Measurements from ENCODE around the gene TUBAL3.
"Not testable (repeated sequence)": the region's sequence is repeated elsewhere in the genome, so short reads cannot be mapped to it uniquely, and the experiment has no call there.

The TUBAL3 gene

DNA sequence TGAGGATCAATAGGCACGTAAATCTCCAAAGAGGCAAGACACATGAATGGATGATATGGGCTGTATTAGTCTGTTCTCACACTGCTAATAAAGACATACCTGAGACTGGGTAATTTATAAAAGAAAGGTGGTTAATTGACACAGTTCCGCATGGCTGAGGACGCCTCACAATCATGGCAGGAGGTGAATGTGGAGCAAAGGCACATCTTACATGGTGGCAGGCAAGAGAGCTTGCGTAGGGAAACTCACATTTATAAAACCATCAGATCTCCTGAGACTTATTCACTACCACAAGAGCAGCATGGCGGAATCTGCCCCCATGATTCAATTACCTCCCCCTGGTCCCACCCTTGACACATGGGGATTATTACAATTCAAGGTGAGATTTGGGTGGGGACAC, 25.4 kb downstream of the TUBAL3 start:
- DNase-seq (ENCODE audit: low read depth in 2 of 2) = not testable (repeated sequence)

DNA sequence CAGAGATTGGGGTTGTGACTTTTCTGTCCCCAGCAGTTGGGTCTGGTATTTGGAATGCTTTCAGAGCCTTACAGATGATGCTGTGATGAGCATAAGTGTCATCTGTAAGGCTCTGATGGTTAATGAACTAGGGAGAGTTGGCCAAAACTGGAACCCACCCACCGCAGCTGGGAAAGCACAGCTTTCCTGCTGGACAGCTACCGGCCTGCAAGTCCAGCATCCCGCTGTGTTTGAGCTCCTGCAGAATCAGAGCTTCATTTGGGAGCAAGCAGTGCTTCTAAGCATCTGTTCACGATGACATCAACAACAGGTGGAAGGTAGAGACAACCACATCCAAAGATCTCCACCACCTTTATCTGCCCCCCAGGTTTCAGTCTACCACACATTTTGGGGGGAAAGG, 28.2 kb downstream of the TUBAL3 start:
- DNase-seq (ENCODE audit: low read depth in 2 of 2) = no peak

DNA sequence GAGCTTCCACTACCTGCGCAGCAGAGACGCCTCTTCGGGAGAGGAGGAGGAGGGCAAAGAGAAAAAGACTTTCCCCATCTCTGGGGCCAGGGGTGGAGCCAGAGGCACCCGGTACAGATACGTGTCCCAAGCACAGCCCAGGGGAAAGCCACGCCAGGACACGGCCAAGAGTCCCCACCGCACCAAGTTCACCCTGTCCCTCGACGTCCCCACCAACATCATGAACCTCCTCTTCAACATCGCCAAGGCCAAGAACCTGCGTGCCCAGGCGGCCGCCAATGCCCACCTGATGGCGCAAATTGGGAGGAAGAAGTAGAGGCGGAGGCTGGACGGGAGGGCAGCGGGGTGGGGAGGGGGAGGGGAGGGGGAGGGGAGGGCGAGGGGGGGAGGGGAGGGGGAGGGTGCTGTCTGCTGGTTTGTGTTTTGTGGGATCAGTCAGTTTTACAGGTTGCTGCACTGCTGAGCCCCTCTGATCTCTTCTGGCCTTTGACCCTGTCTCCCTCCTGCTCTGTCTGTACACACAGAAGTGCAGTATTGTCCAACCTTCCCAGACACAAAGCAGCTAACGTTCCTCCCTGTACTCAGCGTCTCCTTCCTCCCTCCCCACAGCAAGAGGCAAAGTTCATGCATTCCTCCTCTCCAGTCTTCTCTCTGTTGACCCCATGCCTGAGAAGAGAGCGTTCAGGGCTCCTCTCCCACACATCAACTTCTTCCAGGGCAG, 30.6 kb downstream of the TUBAL3 start:
- DNase-seq (ENCODE audit: low read depth in 2 of 2) = no peak

DNA sequence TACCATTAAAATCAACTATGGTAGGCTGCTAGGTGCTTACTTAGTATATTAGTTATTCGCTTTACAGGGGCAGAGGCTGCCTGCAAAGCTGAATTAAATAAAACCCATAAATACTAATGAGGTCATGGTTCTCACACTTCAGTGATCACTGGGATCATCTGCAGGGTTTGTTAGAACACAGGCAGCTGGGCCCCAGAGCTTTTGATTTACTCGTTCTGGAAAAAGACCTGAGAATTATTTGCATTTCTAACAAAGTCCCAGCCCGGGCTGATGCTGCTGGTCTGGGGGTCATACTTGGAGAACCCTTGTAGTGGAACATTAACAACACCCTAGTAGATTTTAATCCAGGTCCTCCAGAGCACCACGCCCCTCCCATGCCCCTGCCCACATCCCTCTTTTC, 31.3 kb downstream of the TUBAL3 start:
- no peak for DNase-seq (ENCODE audit: low read depth in 2 of 2)

DNA sequence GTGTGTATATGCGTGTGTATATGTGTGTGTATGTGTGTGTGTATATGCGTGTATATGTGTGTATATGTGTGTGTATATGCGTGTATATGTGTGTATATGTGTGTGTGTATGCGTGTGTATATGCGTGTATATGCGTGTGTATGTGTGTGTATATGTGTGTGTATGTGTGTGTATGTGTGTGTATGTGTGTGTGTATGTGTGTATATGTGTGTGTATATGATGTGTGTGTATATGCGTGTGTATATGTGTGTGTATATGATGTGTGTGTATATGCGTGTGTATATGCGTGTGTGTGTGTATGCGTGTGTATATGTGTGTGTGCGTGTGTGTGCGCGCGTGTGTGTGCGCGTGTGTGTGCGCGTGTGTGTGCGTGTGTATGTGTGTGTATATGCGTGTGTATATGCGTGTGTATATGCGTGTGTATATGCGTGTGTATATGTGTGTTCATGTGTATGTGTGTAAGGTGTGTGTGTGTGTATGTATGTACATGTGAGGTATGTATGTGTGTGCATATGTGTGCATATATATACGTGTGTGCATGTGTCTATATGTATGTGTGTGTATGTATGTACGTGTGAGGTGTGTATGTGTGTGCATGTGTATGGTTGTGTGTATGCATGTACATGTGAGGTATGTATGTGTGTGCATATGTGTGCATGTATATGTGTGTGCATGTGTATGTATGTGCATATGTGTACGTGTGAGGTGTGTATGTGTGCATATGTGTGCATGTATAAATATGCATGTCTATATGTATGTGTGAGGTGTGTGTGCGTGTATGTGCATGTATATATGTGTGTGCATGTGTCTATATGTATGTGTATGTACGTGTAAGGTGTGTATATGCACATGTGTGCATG, 33.9 kb downstream of the TUBAL3 start:
- no peak for DNase-seq (ENCODE audit: low read depth in 2 of 2)

DNA sequence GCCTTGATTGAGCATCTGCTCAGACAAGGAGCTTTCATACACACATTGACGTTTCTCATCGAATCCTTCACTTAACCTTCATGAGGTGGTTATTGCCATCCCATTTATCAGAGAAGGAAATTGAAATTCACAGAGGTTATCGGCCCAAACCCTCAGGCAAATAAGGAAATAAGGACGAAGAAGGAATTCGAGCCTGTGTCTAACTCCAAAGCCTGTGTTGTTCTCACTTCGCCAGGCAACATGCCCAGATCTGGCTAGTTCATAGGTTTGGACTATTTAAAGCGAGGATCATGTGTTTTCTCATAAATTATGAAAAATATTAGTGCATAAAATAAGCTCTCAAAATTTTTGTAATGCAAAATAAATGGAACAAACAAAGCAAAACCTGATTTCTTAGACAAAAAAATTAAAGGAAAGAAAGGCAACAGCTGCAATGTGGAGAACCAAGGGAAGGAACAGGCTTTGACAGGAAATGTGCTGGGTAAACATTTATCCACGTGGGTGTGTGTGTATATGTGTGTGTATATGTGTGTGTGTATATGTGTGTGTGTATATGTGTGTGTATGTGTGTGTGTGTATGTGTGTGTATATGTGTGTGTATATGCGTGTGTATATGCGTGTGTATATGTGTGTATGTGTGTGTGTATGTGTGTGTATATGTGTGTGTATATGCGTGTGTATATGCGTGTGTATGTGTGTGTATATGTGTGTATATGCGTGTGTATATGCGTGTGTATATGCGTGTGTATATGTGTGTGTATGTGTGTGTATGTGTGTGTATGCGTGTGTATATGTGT, 35.1 kb downstream of the TUBAL3 start:
- no peak for DNase-seq (ENCODE audit: low read depth in 2 of 2)

DNA sequence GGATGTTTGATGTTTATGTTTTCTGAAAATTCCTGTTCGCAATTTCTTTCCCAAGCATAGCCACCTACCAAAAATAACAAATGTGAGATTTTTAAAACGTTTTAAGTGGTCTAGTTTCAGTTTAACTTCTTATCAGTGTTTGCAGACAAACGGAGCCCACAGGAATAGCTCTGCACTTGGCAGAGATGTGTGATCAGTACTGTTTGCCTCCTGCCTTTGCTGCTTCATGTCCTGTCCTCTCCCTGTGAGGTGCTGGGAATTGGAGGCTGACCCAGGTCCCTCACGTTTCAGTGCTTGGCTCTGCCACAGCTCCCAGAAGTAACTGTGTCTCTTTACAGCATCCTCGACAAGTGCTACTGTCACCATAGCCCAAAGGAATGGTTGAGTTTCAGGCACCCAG, 38.7 kb downstream of the TUBAL3 start:
- no peak for DNase-seq (ENCODE audit: low read depth in 2 of 2)

DNA sequence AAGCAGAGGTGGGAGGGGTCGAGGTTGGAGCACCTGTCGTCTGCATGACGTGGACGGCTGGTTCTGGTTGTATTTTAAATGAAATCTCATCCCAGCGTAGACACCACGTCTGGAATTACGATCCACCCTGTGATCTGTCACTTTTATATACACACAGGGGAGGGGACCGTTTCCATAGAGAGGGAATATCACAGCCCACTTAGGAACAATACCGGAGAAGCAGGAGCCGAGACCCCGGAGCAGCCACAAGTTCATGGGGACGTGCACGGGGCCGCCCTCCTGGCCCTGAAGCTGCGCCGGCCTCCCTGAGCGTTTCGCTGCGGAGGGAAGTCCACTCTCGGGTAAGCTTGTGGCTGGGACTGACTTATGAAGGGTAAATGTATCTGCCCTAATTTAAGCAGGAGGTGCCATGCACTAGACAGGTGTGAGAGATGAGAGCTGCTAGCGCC, 39.7 kb downstream of the TUBAL3 start, which contains the start of gene UCN3:
UCN3 (plus strand) TSS at position 77 of the 449 bp plus-strand sequence. CDS start 8,755 bp downstream, outside the sequence.
- DNase-seq (ENCODE audit: low read depth in 2 of 2) = no peak

DNA sequence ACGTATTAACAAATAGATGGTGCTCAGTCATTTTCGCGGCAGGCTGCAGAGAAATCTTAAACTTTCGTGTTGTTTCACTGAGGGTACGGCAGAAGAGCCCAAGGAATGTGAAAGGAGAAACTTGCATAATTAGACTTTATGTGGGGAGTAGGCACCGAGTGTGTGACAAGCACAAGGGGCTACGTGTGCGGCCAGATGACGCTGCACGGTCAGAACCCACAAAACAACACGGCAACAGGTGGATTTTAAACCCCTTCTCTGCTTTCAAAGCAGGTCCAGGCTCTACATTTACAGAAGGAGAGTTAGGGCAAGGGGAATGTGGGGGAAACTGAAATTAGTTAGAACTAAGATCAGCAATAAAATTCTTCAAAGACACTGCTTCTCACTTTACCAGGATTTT, 40.3 kb downstream of the TUBAL3 start:
- DNase-seq (ENCODE audit: low read depth in 2 of 2) = no peak

DNA sequence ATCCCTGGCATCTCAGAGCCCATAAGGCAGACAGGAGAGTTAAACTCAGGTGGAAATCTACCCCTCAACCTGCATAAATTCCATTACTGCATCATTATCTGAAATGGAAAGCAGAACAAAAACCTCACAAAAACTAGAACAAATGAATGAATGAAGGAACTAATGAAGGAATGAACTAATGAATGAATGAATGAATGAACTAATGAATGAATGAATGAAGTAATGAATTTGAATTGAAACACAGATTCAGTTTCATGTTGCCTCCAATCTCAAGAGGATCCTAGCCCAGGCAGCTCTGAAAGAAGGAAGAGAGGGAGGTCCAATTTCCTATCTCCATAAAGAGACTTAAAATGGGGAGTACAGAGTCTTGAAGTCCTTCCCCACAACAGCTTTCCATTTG, 41.8 kb downstream of the TUBAL3 start:
- DNase-seq (ENCODE audit: low read depth in 2 of 2) = no peak

DNA sequence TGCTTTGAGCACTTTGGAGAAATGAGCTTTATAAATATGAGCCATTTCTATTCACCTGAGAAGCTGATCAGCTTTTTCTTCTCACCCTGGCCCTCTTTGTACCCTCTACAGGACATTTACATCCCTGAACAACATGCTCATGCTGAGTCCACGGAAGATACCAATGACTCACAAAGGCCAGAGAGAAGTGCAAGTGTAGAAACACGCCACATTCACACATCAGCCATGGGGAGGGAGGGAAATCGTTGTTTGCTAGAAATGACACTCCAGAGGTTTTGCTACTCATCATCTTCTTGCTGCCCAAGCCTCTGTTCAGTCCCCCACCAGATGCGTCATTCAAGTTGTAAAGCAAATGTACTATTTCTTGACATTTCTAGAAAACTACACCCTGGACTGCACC, 42.7 kb downstream of the TUBAL3 start:
- DNase-seq (ENCODE audit: low read depth in 2 of 2) = no peak

DNA sequence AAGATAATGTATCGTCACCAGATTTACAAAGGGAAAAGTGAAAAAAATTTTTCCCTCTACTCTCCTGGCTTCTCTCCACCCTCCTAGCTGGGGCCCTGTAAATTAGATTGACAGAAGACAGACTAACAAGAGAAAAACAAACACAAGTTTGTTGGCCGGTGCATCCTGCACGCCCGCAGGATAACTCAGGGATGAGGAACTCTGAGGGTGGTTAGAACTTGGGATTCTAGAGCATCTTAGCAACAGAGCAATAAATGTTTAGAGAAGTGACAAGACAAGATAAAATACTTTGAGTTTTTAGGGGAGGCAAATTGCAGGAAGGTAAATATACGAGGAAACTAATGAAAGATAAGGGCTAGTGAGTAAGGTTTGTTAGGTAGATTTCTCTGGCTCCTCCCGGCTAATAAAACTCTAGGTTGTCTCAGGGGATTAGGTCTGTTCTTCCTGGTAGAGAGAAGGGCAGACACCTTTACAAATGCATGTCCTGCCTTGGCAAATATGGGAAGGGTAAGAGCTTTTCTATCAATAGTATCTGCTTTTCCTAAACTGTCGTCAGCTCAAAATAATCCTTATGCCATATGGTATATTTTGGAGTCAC, 44.2 kb downstream of the TUBAL3 start:
- no peak for DNase-seq (ENCODE audit: low read depth in 2 of 2)

DNA sequence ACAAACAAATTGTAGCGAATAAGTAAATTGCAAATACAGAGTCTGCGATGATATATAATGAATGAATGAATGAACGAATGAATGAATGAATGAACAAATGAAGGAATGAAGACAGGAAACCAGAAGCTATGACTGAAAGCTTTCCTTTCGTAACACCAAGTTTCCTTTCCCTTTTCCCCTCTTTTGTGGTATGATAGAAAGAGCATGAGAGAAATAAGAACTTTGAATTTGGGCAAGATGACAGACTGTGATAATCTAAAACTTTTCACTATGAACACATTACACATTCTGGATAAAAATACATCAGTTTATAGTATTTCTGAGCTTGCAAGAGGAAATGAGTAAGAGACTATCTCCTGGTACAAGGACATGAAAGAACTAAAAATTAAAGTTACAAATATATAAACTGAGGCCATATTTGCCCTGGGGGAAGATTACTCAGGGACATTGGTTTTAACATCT, 48.3 kb downstream of the TUBAL3 start:
- DNase-seq (ENCODE audit: low read depth in 2 of 2) = no peak

DNA sequence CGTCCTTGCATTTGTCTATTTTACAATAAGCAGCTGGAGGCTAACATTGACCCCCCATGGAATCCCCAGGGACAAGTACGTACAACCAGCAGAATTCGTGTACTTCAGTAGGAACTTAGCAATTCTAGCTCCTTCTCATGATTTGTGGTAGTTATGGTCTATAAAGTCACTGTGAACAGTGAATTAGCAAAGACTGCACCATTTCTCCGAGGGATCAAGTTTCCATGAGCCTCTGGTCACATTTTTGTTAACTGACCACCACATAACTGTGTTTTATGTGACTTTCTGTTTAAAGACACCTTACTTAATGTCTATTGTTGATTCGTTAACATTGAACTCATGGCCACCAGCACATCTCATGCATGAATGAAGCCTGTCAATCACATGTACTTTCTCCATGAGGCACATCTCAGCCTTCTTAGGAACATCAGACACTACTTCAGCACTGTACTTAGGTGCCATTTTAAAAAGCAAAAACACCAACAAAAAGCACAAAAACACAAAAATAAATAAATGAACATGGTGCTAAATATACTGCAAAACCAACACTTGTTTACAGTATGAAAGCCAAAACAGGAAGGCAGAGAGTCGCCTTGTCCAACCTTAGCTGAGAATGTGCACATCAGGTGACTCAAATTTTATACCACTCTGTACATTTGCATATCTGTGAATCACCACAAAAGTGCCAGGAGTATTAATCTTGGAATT, 48.9 kb downstream of the TUBAL3 start:
- DNase-seq (ENCODE audit: low read depth in 2 of 2) = no peak

DNA sequence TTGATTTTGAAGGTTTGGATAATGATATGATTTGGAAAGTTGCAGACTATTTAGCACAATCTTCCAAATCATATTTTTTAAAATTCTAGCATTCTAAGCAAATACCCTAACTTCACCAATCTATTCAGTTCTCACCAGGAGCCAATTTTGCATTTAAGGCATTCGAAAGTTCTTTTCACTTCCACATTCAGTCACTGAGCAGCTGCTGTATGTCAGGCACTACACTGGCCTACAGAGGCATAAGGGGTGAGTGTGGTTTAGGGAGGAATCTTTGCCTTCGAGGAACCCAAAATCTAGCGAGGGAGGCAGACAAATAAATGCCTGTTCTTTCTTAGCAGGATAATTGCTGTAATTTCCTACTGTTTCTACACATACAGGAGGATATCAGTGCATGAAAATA, 50.6 kb downstream of the TUBAL3 start:
- DNase-seq (ENCODE audit: low read depth in 2 of 2) = no peak

DNA sequence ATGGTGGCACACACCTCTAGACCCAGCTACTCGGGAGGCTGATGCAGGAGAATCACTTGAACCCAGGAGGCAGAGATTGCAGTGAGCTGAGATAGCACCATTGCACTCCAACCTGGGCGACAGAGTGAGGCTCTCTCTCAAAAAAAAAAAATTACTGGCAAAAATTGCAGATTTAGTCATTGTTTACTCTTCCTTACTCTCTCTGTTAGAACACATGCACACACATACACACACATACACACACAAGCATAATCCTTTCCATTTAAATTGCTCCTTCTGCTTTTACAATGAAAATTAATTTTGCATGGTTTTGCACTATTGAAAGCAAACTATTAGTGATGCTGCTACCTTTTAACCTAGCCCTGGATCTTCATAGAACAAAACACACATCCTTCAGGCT, 55.3 kb downstream of the TUBAL3 start:
- DNase-seq (ENCODE audit: low read depth in 2 of 2) = no peak

DNA sequence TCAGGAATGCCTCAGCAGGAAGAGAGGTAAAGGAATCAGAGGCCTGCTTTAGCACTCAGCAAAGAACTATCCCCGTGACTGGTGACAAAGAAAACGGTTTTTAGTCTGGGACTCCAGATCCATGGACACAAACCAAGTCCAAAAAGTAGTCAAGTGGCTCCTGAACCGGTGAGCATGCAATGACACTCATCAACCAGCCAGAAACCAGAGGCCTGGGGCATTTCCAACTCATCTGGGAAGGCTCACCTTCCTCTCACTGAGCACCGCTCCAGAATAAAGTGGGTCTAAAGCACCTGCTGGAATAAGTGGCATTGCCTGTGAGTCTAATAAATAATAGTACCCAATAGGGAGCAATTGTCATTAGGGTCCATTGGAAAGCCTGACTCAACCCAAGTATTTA, 57.7 kb downstream of the TUBAL3 start:
- no peak for DNase-seq (ENCODE audit: low read depth in 2 of 2)

DNA sequence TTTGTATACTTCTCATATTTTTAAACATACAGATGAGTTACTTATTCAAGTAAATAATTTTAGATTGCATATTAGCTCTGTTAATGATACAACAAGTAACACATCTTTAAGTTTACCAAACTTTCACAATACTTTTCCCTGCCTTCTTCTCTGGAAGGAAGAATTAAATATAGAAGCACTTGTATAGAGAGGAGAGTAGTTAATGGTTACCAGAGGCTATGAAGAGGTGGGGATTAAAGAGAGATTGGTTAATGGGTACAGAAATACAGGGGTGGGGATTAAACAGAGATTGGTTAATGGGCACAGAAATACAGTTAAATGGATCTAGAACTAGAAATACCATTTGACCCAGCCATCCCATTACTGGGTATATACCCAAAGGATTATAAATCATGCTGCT, 59.9 kb downstream of the TUBAL3 start:
- no peak for DNase-seq (ENCODE audit: low read depth in 2 of 2)

DNA sequence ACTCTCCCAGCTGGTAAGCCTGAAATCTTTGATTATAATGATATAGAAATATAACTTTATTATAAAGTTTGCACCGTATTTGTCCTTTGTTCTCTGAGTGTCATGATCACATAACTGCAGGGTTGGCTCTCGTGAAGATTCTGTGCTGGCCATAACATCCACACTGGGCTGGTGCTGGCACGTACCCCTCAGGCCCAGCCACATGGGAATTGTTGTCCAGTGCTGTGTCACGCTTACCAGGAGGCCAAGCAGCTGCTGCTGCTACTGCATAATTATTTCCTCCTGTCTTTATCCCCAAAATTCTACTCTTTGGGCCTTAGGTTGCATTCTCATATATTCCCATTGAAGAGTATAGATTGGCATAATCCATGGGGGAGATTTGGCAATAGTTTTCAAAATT, 60.6 kb downstream of the TUBAL3 start:
- no peak for DNase-seq (ENCODE audit: low read depth in 2 of 2)

DNA sequence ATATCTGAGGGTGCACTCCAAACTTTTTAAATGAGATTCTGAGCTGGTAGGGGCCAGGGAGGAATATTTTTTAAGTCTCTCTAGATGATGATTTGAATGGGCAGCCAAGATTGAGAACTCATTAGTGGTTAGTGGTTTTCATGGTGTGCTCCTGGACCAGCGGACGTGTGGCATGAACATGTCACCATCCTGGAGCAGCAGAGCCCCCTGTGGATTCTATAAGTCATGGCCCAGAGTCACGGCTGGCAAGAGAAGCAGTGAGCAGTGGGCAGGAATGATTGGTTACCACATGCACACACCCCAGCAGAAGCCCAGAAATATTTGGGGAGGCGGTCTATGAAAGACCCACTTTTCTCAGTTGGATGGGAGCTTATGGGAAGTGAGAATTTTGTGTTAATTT, 61.1 kb downstream of the TUBAL3 start:
- no peak for DNase-seq (ENCODE audit: low read depth in 2 of 2)

Measured in stimulated activated CD8-positive, alpha-beta memory T cell treated with anti-CD3 and anti-CD28 coated beads, Interleukin-15, amount 100 ng/mL, for 48 hours (primary cell).